Mesothelial cell of epicardium (in vitro differentiated cells): Measurements from ENCODE around the gene DNAJC30. TPM values are rescaled to one million over a fixed set of nuclear protein-coding genes. Genes with fewer than 3 reads are reported as not detected.
"Not testable (repeated sequence)": the region's sequence is repeated elsewhere in the genome, so short reads cannot be mapped to it uniquely, and the experiment has no call there.

ENCODE experiments used
- DNase-seq, 2 experiments: peaks; one replicate each; pipeline ENCODE4 v3.0.0; 2021; ENCODE audit warnings: low spot score in 2 of 2; ENCODE audit not compliant: unreplicated experiment in 2 of 2
- H3K27ac Mint-ChIP-seq: 2 replicates; pipeline ENCODE4 v1.8.0; 2021; ENCODE audit warnings: mixed read lengths
- H3K27me3 Mint-ChIP-seq: 2 replicates; pipeline ENCODE4 v1.8.0; 2021; ENCODE audit warnings: low read depth, mixed read lengths
- H3K36me3 Mint-ChIP-seq: 2 replicates; pipeline ENCODE4 v1.8.0; 2021; ENCODE audit warnings: mixed read lengths
- H3K4me1 Mint-ChIP-seq: 2 replicates; pipeline ENCODE4 v1.8.0; 2021; ENCODE audit warnings: mixed read lengths
- H3K4me3 Mint-ChIP-seq: 2 replicates; pipeline ENCODE4 v1.8.0; 2021; ENCODE audit warnings: mild to moderate bottlenecking, moderate library complexity, mixed read lengths
- H3K9me3 Mint-ChIP-seq: 2 replicates; pipeline ENCODE4 v1.8.0; 2021; ENCODE audit warnings: mixed read lengths
- total RNA-seq: library from RNA; stranded (reverse); gene quantifications from 3 replicates; pipeline ENCODE4 v1.2.1, GENCODE V29; 2021
- TF ChIP-seq, protein P1 (sequence below): fragments of 200-600 bp; sonication (generic); IDR thresholded peaks from one replicate; pipeline ENCODE4 v1.5.0; 2021; ENCODE audit warnings: antibody characterized with exemption; ENCODE audit not compliant: unreplicated experiment

Gene DNAJC30
- total RNA-seq, 1 donor from 2014 or later: 13.1 TPM

DNA sequence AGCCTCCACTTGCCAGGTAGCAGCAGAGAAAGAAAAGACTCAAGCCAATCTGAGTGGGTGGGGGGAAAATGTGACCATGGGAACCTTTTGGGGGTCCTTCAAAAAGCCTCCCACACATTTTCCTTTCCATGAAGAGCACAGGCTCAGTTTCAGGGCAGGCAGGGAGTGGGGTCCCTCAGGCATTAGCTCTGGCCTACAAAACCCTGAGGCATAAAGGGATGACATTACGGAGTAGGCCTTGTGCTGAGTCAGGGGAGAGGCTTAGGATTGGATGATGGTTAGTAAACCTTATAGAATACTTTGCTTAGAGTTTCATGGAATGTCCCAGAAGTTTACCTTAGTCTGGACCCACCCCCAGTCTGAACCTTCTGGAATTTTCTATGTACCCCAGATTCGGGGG is 3.5 kb downstream of the DNAJC30 start:
- no peak overlapping the region for H3K4me3 Mint-ChIP-seq
- TF ChIP-seq, protein P1, sequence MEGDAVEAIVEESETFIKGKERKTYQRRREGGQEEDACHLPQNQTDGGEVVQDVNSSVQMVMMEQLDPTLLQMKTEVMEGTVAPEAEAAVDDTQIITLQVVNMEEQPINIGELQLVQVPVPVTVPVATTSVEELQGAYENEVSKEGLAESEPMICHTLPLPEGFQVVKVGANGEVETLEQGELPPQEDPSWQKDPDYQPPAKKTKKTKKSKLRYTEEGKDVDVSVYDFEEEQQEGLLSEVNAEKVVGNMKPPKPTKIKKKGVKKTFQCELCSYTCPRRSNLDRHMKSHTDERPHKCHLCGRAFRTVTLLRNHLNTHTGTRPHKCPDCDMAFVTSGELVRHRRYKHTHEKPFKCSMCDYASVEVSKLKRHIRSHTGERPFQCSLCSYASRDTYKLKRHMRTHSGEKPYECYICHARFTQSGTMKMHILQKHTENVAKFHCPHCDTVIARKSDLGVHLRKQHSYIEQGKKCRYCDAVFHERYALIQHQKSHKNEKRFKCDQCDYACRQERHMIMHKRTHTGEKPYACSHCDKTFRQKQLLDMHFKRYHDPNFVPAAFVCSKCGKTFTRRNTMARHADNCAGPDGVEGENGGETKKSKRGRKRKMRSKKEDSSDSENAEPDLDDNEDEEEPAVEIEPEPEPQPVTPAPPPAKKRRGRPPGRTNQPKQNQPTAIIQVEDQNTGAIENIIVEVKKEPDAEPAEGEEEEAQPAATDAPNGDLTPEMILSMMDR: no peak
- no peak for DNase-seq
- no peaks in the 10 kb centered on the region for H3K27me3 Mint-ChIP-seq
- H3K36me3 Mint-ChIP-seq: peaks cover 19% of the 10 kb centered on the region
- H3K9me3 Mint-ChIP-seq: no peaks in the 10 kb centered on the region
- peaks cover 26% of the 10 kb centered on the region for H3K4me1 Mint-ChIP-seq
- no peak overlapping the region for H3K27ac Mint-ChIP-seq

DNA sequence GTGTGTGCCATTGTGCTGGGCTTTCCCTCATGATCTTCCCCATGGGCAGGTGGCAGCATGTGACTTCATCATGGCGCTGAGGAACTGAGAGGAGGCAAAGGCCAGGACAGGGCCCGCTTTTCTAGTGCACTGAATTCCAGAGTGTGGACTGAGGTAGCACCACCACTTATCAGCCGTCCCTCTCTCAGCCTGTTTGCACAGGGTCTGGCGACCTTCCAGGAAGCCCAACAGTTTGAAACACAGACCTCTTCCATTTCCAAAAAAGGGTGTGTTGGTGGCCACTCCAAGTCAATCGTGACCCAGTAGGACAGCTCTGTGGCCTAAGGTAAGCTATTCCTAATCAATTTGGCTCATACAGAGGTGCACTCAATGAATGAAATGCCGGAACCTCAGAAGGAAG is 4.4 kb downstream of the DNAJC30 start:
- TF ChIP-seq, protein P1: no peak
- Mint-ChIP-seq H3K4me3 (no peak overlapping the region), H3K27ac (no peak overlapping the region), H3K27me3 (no peaks in the 10 kb centered on the region), H3K9me3 (no peaks in the 10 kb centered on the region), H3K4me1 (peaks cover 23% of the 10 kb centered on the region), H3K36me3 (peaks cover 19% of the 10 kb centered on the region)
- DNase-seq: no peak

DNA sequence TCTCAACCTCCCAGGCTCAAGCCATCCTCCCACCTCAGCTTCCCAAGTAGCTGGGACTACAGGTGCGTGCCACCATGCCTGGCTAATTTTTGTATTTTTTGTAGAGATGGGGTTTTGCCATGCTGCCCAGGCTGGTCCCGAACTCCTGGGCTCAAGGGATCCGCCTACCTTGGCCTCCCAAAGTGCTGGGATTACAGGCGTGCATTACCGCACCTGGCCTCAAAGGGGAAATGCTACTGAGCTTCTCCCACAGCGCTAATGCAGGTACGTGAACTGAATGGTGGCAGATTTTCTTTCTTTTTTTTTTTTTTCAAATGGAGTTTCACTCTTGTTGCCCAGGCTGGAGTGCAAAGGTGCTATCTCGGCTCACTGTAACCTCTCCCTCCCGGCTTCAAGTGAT is 7.2 kb downstream of the DNAJC30 start:
- not testable (repeated sequence) for H3K27ac Mint-ChIP-seq, H3K4me1 Mint-ChIP-seq, H3K4me3 Mint-ChIP-seq, H3K27me3 Mint-ChIP-seq, H3K9me3 Mint-ChIP-seq, DNase-seq
- H3K36me3 Mint-ChIP-seq: peaks cover 25% of the 10 kb centered on the region

GRCh38 chr7:73674468-73675124 is 8.7 kb downstream of the DNAJC30 start:
- Mint-ChIP-seq H3K4me3 (no peak overlapping the region), H3K27ac (no peak overlapping the region), H3K27me3 (no peaks in the 10 kb centered on the region)

GRCh38 chr7:73671857-73672445 is 11.3 kb downstream of the DNAJC30 start:
- TF ChIP-seq, protein P1: no peak

More at GRCh38 chr7:73674468-73675124, 8.7 kb downstream of the DNAJC30 start:
- TF ChIP-seq, protein P1: no peak
- Mint-ChIP-seq H3K4me1 (peaks cover 2% of the 10 kb centered on the region), H3K36me3 (peaks cover 23% of the 10 kb centered on the region), H3K9me3 (no peaks in the 10 kb centered on the region)
- no peak for DNase-seq

GRCh38 chr7:73671322-73671661 is 12.0 kb downstream of the DNAJC30 start:
- H3K4me3 Mint-ChIP-seq: no peak overlapping the region
- H3K9me3 Mint-ChIP-seq: no peaks in the 10 kb centered on the region
- no peak overlapping the region for H3K27ac Mint-ChIP-seq
- DNase-seq: no peak
- peaks cover 9% of the 10 kb centered on the region for H3K4me1 Mint-ChIP-seq
- TF ChIP-seq, protein P1: no peak
- no peaks in the 10 kb centered on the region for H3K27me3 Mint-ChIP-seq
- peaks cover 8% of the 10 kb centered on the region for H3K36me3 Mint-ChIP-seq

More at GRCh38 chr7:73671857-73672445, 11.3 kb downstream of the DNAJC30 start:
- Mint-ChIP-seq H3K4me1 (peaks cover 9% of the 10 kb centered on the region), H3K27ac (no peak overlapping the region), H3K9me3 (no peaks in the 10 kb centered on the region), H3K36me3 (peaks cover 8% of the 10 kb centered on the region), H3K4me3 (no peak overlapping the region), H3K27me3 (no peaks in the 10 kb centered on the region)
- DNase-seq: no peak
